Stimulated activated CD4-positive, alpha-beta T cell treated with anti-CD3 and anti-CD28 coated beads, Interleukin-2, amount 100 ng/mL, for 4 hours (primary cell): ENCODE data around the gene TRAF2.

Experiments used
- DNase-seq: peaks from one replicate; pipeline ENCODE4 v3.0.0-alpha.2; 2020; ENCODE audit warnings: low read depth

The TRAF2 gene

DNA sequence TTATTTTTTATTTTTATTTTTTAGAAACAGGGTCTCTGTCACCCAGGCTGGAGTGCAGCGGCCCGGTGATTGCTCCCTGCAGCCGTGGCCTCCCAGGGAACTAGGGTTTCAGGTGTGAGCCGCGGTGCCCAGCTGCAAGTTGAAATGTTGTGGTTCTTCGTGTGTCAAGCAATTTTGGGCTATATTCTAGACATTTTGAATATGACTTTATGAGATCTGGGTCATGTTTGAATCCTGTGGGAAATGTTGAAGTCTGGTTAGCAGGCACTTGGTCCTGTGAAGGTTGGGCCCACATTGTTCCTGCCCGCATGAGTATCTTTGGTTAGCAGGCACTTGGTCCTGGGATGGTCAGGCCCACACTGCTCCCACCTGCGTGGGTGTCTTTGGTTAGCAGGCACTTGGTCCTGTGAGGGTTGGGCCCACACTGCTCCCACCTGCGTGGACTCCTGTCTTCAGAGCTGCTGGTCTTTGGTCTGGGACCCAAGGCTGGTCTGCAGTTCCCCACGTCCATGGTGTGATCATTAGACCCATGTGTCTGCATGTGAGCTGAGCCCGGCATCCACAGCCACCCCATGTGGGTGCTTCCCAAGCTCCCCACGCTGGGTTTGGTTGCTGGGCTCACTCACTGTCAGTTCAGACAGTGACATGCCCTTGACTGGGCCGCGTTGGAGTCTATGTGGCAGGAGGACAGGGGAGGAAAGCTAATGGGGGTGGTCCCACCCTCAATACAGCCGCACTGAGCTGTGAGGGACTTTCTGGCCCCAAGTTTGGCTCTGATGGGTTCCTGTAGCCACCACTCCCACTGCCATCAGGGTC, 51.1 kb downstream of the TRAF2 start:
- DNase-seq, result no peak

DNA sequence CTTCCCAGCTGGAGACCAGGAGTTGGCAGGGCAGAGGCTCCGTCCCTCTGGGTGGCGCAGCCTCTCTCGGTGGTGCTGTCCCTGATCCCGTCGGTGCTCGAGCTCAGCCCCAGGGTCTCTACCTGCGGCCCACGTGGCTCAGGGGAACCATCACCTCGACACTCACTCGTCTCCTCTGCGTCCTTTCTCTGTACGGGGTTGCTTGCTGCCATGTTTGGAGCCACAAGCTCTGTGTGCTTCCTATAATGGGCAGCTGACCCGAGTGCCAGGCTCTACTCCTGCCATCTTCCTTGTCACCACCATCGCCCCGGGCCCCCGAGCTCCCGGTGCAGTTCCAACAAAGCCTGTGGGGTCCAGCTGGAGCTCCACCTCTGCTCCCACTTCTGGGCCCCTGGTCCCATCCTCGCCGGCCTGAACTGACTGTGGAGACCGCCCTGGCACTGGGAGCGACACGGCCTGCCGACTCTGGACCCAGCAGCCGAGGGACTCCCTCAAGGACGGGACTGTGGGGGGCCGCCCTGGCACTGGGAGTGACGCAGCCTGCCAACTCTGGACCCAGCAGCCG, 53.2 kb downstream of the TRAF2 start:
- DNase-seq, result no peak

DNA sequence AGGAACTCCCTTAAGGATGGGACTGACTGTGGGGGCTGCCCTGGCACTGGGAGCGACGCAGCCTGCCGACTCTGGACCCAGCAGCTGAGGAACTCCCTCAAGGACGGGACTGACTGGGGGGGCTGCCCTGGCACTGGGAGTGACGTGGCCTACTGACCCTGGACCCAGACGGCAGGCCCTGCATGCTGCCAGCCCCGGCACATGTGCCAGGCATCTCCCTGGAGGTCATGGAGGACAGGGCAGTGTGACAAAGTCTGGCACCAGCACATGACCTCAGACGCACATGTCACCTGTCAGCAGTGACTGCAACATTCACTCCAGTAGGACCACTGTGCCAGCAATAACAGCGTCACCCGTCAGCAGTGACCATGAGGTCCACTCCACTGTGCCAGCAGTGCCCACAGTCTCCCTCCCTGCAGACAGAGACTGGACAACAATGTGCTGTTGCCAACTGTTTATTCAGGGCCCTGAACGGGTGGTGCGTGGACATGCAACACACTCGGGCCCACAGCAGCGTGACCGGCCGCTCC, 53.7 kb downstream of the TRAF2 start:
- DNase-seq, result no peak

DNA sequence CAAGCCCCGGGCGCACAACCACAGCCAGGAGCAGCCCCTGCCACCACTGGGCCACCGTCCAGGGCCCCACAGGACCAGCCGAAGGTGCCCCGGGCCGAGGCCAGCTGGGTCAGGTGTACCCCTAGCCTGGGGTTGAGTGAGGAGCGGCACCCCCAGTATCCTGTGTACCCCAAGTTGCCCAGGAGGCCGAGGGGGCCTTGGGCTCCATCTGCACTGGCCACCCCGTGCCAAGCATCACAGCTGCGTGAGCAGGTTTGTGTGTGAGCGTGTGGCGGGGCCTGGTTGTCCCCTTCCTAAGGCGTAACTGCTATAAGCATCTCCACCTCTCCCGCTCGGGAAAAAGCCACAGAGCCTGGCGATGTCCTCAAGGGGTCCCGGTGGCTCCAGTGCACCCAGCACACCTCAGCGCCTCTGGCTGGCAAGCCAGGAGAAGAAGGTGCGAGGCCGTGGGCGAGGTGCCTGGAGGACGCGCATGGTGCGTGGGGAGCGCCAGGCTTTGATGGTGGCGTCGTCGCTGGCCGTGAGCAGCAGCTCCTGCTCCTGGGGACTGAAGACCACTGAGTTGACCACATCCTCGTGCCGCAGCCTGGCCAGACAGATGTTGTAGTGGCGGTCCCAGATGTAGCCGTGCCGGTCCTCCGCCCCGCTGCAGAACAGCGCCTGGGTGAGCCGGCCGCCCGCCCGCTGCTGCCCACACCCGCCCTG, 54.4 kb downstream of the TRAF2 start:
- DNase-seq, result no peak

DNA sequence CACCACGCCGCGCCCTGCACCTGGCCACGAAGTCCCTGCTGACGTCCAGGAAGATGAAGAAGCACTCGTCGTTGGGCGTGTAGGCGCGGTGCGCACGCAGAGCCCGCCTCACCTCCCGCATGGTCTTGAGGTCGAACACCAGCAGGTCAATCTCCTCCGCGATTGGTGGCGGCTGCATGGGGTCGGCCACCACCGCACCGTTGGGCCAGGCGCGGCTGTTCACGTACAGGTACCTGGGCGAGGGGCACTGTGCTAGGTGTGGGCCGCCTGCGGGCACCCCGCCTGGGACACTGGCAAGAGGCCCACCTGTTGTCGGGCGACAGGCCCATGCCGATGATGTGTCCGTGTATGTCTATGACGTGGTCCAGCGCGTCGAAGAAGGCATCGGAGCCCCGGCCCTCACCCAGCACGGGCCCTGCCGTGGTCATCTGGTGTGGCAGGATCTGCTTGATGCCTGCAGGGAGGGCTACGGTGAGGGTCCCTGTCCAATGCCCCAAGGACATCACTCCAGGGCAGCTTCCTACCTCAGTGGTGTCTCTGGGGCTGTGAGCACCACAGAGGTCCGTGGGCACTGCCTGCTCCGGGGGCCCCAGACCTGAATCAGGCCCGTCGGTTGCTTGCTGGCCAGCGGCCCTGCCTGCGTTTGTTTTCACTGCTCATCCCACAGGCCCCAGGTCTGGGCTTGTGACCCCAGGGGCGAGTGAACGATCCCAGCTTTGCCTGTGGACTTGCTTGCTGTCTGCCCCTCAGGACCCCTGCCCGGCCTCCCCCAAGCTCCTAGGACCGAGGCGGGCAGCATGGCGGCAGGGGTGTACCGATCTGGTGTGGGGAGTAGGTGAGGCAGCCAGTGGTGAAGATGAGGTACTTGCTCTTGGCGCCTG, 55.2 kb downstream of the TRAF2 start:
- no peak for DNase-seq

DNA sequence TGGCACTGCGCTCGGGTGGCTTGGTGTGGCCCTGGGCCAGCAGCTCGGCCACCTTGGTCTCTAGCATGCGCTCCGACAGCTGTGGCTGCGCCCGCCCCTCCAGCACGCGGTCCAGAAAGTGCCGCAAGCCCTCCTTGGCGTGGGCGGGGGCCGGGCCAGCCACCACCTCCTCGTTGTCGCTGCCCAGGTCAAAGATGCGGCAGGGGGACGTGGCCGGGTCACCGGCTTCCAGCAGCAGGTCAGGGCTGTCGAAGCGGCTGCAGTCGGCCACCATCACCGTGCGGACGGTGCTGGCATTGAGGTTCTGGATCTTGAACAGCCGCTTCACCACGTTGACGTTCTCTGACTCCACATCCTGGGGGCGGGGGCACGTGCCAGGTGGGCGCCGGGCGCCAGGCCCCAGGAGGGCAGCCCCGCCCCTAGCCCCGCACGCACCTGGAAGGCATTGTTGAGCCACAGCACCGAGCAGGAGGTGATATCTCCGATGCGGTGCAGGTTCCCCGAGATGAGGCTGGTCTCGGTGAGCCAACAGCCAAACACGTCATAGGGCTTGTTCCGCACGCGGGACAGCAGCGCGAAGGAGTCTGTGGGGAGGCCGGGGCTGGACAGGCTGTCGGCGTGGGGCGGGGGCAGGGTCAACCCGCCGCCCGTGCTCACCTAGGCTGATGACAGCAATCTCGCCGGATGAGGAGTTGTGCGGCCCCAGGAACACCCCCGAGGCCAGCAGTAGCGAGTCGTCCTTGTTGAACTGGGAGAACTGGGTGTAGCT, 56.0 kb downstream of the TRAF2 start:
- no peak for DNase-seq

DNA sequence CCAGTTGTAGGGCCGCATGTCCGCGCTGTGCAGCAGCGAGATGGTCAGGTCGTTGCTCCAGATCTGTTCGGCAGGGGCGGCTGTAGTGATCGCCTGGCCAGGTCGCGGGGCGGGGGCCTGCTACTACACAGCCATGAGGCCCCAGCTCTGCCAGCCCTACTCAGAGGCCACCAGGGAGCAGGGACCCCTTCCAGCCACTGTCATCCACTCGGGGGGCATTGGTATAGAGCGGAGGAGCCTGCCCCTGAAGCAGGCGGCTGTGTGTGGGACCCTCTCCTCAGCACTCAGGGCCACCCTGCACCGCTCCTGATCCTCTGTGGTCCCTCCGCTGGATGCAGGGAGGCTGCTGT, 56.5 kb downstream of the TRAF2 start:
- no peak for DNase-seq

DNA sequence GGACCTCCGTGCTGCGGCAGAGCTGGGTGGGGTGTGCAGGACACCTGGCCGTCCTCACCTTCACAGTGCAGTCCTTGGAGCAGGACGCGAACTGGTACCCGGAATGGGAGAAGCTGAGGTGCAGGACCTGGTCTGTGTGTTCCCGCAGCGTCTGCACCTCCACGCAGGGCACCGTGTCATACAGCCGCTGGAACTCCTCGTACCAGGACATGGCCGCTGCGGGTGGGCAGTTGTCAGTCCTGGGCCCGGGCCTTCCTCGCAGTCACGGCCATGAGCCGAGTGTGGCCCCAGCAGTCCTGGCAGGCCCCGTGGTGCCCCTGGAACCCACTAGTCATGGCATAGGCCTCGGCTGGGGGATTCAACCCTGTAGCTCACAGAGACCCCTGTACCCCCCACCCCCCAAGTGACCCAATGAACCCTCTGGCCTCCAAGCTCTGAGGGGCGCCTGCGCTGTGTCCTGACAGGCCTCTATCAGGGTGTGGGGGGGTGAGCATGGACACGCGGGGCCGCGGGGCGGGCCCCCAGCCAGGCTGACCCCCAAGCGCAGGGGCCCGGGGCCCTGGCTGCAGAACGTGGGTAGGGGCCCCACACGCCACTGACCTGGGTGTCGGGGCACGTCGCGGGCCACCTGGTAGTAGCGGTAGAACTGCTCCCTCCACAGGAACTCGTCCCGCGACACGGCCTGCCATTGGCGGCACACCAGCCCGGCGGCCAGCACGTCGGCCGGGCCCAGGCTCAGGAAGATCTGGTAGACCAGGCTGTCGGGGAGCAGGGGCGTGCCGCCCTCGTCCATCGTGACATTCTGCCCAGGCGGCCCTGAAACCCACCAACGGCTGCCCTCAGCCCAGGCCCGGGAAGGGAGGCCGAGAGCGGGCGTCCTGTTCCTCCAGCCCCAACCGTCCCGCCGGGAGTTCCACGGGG, 57.2 kb downstream of the TRAF2 start:
- no peak for DNase-seq

DNA sequence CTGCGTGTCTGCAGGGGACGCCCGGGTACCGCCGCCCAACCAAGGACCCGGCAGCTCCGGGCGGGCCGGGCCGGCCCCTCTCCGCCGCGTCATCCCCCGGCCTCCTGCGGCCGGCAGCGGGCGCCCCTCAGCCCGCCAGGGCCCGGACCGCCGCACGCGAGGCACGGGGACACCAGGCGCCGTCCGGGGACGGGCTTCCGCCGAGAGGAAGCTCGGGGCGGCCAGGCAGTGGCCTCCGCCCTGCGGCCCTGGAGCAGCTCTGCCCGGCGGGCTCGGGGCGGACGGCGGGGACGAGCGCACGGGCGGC, 57.8 kb downstream of the TRAF2 start:
- no peak for DNase-seq

DNA sequence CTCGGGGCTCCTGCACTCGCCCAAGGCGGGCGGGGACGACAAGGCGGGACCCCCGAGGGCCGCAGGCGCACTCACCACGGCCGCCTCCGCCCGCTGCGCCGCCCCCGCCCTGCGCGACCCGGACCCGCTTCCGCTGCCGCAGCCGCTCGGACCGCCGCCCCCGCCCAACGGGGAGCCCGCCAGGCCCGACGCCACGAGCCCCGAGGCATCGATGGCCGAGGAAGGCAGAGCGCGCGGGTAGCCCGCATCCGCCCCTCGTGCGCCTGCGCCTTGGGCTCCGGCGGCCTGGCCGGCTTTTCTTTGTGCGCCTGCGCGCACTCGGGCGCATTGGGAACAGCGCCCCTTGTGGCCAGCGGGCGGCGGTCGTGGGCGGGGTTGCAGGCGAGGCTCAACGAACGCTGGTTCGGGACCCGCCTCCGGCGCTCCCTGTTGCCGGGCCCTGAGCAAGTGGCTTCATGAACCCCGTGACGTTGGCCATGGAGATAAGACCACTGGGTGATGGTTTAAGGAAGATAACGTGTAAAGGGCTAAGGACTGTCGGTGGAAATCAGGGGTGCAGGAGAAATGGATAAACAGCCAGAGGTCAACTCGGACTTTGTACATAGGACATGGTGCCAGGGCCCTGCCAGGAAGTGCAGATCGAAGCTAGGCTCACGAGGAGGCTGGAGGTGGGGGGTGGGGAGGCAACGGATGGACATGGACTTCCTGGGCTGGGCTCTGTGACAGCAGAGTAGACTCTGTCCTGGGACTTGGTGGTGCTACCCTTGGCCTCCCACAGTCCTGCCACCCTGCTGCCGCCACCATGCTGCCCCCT, 58.4 kb downstream of the TRAF2 start, which contains the start of the genes C8G and FBXW5:
TSS of gene C8G (plus strand) at position 725 of the 814 bp plus-strand sequence. CDS start at position 803, 78 bp downstream.
TSS of gene FBXW5 (minus strand) at position 220 of the 814 bp plus-strand sequence. CDS start 655 bp downstream, outside the sequence.
- DNase-seq, result peak; percentile 91

DNA sequence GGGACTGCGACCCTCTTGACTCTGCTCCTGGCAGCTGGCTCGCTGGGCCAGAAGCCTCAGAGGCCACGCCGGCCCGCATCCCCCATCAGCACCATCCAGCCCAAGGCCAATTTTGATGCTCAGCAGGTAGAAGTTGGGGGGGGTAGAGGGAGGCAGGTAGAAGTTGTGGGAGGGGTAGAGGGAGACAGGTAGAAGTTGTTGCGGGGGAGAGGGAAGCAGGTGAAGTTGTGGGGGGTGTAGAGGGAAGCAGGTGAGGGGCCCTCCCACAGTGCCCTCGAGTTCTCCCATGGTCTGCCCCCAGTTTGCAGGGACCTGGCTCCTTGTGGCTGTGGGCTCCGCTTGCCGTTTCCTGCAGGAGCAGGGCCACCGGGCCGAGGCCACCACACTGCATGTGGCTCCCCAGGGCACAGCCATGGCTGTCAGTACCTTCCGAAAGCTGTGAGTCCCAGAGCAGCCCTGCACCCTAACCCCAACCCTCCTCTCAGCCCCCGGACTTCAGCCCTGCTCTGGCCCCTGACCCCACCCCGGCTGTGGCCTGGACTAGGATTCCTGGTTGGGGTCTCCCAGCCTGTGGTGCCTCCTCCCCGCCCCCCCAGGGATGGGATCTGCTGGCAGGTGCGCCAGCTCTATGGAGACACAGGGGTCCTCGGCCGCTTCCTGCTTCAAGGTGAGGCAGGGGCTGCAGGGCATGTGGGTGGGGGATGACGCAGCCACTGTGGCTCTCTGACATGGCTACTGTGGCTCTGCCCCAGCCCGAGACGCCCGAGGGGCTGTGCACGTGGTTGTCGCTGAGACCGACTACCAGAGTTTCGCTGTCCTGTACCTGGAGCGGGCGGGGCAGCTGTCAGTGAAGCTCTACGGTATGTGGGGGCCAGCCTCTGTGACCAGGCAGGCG, 59.3 kb downstream of the TRAF2 start:
- no peak for DNase-seq

DNA sequence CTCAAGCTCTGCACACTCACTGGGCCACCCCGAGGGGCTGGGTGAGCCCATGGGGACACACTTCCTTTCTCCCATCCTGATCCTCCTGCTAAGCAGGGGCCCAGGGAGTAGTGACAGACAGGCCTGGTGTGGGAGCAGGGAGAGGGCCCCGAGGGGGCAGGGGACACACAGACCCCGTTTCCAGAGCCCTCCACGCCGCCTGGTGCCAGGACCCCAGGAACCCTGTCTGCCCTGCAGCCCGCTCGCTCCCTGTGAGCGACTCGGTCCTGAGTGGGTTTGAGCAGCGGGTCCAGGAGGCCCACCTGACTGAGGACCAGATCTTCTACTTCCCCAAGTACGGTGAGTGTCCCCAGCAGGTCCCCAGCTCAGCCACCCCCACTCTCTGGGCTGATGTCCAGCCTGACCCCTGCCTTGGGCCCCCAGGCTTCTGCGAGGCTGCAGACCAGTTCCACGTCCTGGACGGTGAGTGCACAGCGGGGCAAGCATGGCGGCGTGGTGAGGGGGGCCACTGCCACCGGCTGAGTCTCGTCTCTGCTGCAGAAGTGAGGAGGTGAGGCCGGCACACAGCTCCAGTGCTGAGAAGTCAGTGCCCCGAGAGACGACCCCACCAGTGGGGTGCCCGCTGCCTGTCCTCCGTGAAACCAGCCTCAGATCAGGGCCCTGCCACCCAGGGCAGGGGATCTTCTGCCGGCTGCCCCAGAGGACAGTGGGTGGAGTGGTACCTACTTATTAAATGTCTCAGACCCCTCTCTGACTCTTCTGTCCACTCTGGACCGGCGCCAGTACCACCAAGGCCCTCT, 60.1 kb downstream of the TRAF2 start:
- no peak for DNase-seq

DNA sequence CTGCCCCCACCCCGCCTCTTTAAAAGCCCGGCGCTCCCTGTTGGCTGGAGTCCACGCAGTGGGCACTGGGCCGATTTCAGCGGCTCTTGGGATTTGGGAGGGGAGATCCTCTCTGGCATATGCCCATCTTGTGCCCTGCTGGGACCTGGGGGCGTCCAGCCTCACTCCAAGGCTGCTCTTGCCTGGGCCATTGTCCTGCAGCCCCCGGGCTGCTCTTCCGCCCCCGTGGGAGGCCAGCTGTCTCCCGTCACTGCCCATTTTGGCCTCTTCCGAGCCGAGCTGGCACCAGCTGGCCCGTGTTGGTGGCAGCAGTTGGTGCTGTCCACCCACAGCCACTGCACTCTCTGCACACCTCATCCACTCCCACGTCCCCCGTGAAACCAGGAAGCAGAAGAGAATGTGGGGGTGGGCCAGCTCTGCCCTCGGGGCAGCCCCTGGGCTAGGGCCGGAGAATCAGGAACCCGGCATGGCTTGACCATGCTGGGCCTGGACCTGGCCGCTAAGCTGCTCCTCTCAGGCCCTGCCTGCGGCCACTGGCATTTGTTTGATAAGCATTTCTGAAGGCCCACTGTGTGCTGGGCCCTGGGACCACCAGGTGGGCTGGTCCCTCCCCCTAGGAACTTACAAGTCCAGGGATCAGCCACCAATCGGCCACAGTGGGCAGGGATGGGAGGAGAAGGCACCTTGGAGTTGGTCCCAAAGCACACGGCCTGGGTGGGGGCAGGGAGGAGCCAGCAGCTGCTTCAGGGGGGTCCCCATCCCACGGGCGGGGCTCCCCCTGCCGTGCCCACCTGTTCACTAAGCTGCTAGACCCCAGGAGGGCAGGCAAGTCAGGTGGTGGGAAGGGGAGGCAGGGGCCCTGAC, 60.9 kb downstream of the TRAF2 start:
- DNase-seq, result no peak

DNA sequence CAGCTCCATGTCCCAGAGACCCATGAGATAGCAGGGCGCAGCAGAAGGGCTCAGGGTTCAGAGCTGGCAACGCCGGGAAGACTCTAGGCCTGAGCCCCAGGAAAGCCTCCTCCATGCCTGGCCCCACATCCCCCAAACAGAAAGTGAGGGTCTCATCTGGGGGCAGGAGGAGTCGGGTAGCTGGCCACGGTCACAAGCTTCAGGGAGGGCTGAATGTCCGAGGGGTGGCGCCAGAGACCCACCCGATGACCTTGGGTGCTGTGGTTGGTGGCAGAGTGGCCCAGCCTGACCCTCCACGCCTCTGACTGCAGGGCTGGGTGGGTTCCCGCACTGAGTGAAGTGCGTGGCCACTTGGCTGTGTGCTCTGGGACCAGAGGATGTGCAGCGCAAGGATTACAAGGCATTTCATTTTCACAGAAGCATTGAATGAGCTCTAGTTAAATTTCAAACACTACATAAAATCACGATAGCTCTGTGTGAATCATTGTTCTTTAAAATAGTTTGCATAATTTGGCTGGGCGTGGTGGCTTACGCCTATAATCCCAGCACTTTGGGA, 61.7 kb downstream of the TRAF2 start:
- DNase-seq, result no peak

DNA sequence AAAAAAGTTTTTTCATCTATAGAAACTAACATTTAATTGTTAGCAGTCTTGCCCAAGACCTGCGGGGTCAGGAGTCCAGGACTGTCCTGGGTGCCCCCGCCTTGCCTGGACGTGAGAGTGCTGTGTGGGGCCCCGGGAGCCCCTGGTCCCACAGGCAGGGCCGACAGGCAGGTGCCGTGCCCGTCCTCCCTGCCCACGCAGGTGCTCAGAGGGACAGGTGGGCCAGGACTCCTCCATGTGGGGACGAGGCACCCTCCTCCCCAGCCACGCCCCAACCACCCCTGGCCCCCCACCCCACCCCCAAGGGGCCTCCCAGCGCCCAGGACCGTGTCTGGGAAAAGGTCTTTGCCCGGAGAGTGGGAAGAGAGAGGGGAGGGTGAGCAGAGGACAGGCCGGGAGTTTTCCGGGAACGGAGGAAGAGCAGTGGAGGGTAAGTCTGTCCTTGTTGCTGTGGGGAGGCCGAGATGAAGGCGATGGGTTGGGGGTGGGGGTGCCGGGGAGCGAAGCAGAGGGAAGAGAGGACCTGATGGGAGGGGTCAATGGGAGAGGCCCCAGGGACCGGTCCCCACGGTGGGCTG, 63.0 kb downstream of the TRAF2 start:
- DNase-seq, result no peak
